HL-60 (cell line): ENCODE data around the gene EFCAB6.

Experiments
- DNase-seq, 2 experiments: peaks; one replicate each; pipeline ENCODE4 v3.0.0-alpha.2; 2010 to 2020; ENCODE audit warnings: low read depth in 1 of 2, low spot score in 1 of 2
- H3K27ac ChIP-seq: fragments of 250-450 bp; sonication (Bioruptor Pico); replicated peaks from 2 replicates; pipeline ENCODE4 v1.5.1; 2020; ENCODE audit warnings: mild to moderate bottlenecking, moderate library complexity
- H3K27me3 ChIP-seq: fragments of 250-450 bp; sonication (Bioruptor Pico); 2 replicates; pipeline ENCODE4 v1.5.1; 2021; ENCODE audit warnings: mild to moderate bottlenecking, moderate library complexity; ENCODE audit not compliant: insufficient read depth, poor library complexity, severe bottlenecking
- H3K4me3 ChIP-seq: replicated peaks from 2 replicates; pipeline ENCODE4 v1.5.1; 2011; ENCODE audit warnings: mild to moderate bottlenecking, control low read depth, low read length; ENCODE audit not compliant: insufficient read depth
- CTCF ChIP-seq: IDR thresholded peaks from one replicate; pipeline ENCODE4 v1.5.1; 2011; ENCODE audit warnings: low read length, control low read depth, inconsistent platforms; ENCODE audit not compliant: insufficient read depth
- GABPA ChIP-seq: IDR thresholded peaks from 2 replicates; pipeline ENCODE4 v1.6.1; 2012; ENCODE audit warnings: low read depth
- POLR2AphosphoS5 ChIP-seq: IDR thresholded peaks from 2 replicates; pipeline ENCODE4 v1.6.1; 2012; ENCODE audit warnings: low read depth
- REST ChIP-seq: IDR thresholded peaks from 2 replicates; pipeline ENCODE4 v1.6.1; 2012; ENCODE audit warnings: low read depth; ENCODE audit not compliant: insufficient replicate concordance
- SPI1 ChIP-seq: IDR thresholded peaks from 2 replicates; pipeline ENCODE4 v1.6.1; 2012; ENCODE audit warnings: low read depth, mild to moderate bottlenecking, borderline replicate concordance

EFCAB6 gene

GRCh38 chr22:43587574-43587973 is 224.5 kb downstream of the EFCAB6 start:
- no peak overlapping the region for H3K27ac ChIP-seq
- no peaks in the 10 kb centered on the region for H3K27me3 ChIP-seq
- no peak overlapping the region for H3K4me3 ChIP-seq
- DNase-seq, result no peak
- no peak for TF ChIP-seq REST
- TF ChIP-seq SPI1, result no peak
- no peak for TF ChIP-seq CTCF
- TF ChIP-seq GABPA, result no peak
- no peak for TF ChIP-seq POLR2AphosphoS5

- H3K27ac ChIP-seq, result no peak overlapping the region
- TF ChIP-seq CTCF, result no peak
- TF ChIP-seq SPI1, result no peak
- TF ChIP-seq REST, result no peak
- no peak for TF ChIP-seq GABPA
- TF ChIP-seq POLR2AphosphoS5, result no peak
- no peak overlapping the region for H3K4me3 ChIP-seq
- no peaks in the 10 kb centered on the region for H3K27me3 ChIP-seq
- no peak for DNase-seq
These were observed 228.6 kb downstream of the EFCAB6 start for GRCh38 chr22:43583501-43583900.

- no peak overlapping the region for H3K27ac ChIP-seq
- no peak for TF ChIP-seq POLR2AphosphoS5
- TF ChIP-seq REST, result no peak
- TF ChIP-seq SPI1, result no peak
- no peak for TF ChIP-seq CTCF
- no peak for TF ChIP-seq GABPA
- no peak for DNase-seq
- no peaks in the 10 kb centered on the region for H3K27me3 ChIP-seq
- H3K4me3 ChIP-seq, result no peak overlapping the region
These were observed 229.7 kb downstream of the EFCAB6 start for GRCh38 chr22:43582394-43582793.
